Uterus (tissue), 4 donors: Measurements from ENCODE around the gene KCNIP3. TPM values are rescaled to one million over a fixed set of nuclear protein-coding genes. Genes with fewer than 3 reads are reported as not detected.
"Not testable (repeated sequence)": the region's sequence is repeated elsewhere in the genome, so short reads cannot be mapped to it uniquely, and the experiment has no call there.

ENCODE experiments used
- DNase-seq, 2 donors: peaks; one replicate each; pipeline ENCODE4 v3.0.0-alpha.2; 2019 to 2020
- H3K27ac ChIP-seq, 2 donors: fragments of 200-600 bp; sonication (generic); 1 replicate in 1 of 2; 2 replicates in 1 of 2; pipeline ENCODE4 v1.5.1; 2016 to 2018
- H3K27me3 ChIP-seq, 2 donors: fragments of 200-600 bp; sonication (generic); one replicate each; pipeline ENCODE4 v1.5.1; 2018 to 2019; ENCODE audit warnings: control low read depth in 1 of 2
- H3K36me3 ChIP-seq, 2 donors: fragments of 200-600 bp; sonication (generic); one replicate each; pipeline ENCODE4 v1.5.1; 2019; ENCODE audit warnings: control low read depth in 1 of 2
- H3K4me1 ChIP-seq, 2 donors: fragments of 200-600 bp; sonication (generic); one replicate each; pipeline ENCODE4 v1.5.1; 2018 to 2019; ENCODE audit warnings: control low read depth in 1 of 2
- H3K4me3 ChIP-seq, 2 donors: fragments of 200-600 bp; sonication (generic); 1 replicate in 1 of 2; 2 replicates in 1 of 2; pipeline ENCODE4 v1.5.1; 2018 to 2019; ENCODE audit warnings: mild to moderate bottlenecking in 1 of 2
- H3K9me3 ChIP-seq, 2 donors: fragments of 200-600 bp; sonication (generic); one replicate each; pipeline ENCODE4 v1.5.1; 2019; ENCODE audit warnings: control low read depth in 1 of 2
- intact Hi-C: fragments of 100-400 bp; cut with DNase I; formaldehyde crosslinking; loops from one replicate; pipeline ENCODE4 v1.15.1; 2023; ENCODE audit warnings: low total_unique reads
- total RNA-seq, 4 donors: library from RNA; depleted of rRNA in 3 of 4; stranded (reverse); fragments of >200 nt in 3 of 4; gene quantifications; one replicate each; pipeline versions ENCODE4 v1.1.0 to v1.2.4, GENCODE V29; 2014 to 2023
- TF ChIP-seq, protein P1 (sequence below), 4 experiments: fragments of 200-600 bp in 2 of 4; fragments of 450-650 bp in 2 of 4; sonication (generic) in 2 of 4; IDR thresholded peaks; one replicate each; pipeline ENCODE4 v1.5.1; 2016 to 2019; ENCODE audit warnings: antibody characterized with exemption in 4 of 4, mild to moderate bottlenecking in 2 of 4, moderate library complexity in 1 of 4
- donor health status: DM: yes; HTN: yes; CAD: no.

KCNIP3 gene
- total RNA-seq, 4 donors from 2014 or later, result 1.5 to 18.3 (median 10.8) TPM

DNA sequence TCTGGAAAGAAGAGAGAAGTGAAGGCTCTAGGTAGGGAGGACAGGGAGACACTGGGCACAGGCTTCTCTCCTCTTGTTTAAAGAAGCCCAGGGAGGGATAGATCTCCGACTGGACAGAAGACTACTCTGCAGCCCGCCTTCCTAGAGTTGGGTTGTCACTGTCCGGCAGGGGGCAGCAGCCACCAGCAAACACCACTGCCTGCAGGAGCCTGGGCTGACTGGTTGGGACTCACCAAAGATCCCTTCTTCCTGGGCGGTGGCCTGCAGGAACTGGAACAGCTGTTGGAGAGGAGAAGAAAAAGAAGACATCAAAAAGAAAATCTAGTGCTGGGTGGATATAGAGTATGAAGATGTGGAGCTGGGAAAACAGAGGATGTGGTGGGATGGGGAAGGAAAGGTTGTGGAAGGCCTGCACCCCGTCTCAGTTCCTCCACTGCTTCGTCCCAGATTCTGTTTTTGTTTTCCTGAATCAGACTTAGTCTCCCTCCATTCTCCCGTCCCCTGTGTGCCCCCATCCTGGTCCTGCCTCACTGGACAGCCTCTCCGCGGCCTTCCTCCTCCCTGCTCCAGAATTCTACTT is 117.0 kb downstream of the KCNIP3 start:
- TF ChIP-seq, protein P1, sequence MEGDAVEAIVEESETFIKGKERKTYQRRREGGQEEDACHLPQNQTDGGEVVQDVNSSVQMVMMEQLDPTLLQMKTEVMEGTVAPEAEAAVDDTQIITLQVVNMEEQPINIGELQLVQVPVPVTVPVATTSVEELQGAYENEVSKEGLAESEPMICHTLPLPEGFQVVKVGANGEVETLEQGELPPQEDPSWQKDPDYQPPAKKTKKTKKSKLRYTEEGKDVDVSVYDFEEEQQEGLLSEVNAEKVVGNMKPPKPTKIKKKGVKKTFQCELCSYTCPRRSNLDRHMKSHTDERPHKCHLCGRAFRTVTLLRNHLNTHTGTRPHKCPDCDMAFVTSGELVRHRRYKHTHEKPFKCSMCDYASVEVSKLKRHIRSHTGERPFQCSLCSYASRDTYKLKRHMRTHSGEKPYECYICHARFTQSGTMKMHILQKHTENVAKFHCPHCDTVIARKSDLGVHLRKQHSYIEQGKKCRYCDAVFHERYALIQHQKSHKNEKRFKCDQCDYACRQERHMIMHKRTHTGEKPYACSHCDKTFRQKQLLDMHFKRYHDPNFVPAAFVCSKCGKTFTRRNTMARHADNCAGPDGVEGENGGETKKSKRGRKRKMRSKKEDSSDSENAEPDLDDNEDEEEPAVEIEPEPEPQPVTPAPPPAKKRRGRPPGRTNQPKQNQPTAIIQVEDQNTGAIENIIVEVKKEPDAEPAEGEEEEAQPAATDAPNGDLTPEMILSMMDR (IDR thresholded peaks at IDR 0.05), result peak; percentile 77 to 82 (median 79)
- peak; percentile 75 to 80 for DNase-seq
- H3K4me3 ChIP-seq, H3K27ac ChIP-seq, intact Hi-C loops, H3K9me3 ChIP-seq, H3K36me3 ChIP-seq, H3K27me3 ChIP-seq, H3K4me1 ChIP-seq: not testable (repeated sequence)

DNA sequence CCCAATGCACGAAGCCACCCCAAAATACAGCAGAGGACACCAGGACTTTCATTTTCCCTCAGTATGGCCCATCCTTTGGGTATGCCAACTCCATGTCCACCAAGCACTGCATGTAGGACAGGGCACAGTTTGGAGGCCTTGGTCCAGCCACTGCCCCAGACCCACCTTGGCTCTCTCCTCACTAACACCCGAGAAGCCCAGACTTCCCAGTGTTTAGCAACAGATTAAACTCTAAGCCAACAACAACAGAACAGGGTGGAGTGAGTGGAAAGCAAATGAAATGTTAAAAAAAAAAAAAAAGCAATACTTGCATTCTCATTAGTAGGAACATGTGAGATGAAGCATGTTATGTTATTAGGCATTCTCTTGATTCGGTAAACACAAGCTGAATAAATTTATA is 118.0 kb downstream of the KCNIP3 start:
- H3K27me3 ChIP-seq, H3K27ac ChIP-seq, intact Hi-C loops, H3K36me3 ChIP-seq, H3K4me3 ChIP-seq, H3K9me3 ChIP-seq, H3K4me1 ChIP-seq, DNase-seq: not testable (repeated sequence)

GRCh38 chr2:95415561-95415960 is 118.4 kb downstream of the KCNIP3 start:
- DNase-seq, H3K9me3 ChIP-seq, H3K27me3 ChIP-seq, H3K4me3 ChIP-seq, H3K27ac ChIP-seq, H3K4me1 ChIP-seq, intact Hi-C loops, H3K36me3 ChIP-seq: not testable (repeated sequence)

- H3K9me3 ChIP-seq, H3K4me3 ChIP-seq, H3K27me3 ChIP-seq, DNase-seq, intact Hi-C loops, H3K4me1 ChIP-seq, H3K27ac ChIP-seq, H3K36me3 ChIP-seq: not testable (repeated sequence)
These were observed 130.2 kb downstream of the KCNIP3 start for GRCh38 chr2:95427196-95427867.

DNA sequence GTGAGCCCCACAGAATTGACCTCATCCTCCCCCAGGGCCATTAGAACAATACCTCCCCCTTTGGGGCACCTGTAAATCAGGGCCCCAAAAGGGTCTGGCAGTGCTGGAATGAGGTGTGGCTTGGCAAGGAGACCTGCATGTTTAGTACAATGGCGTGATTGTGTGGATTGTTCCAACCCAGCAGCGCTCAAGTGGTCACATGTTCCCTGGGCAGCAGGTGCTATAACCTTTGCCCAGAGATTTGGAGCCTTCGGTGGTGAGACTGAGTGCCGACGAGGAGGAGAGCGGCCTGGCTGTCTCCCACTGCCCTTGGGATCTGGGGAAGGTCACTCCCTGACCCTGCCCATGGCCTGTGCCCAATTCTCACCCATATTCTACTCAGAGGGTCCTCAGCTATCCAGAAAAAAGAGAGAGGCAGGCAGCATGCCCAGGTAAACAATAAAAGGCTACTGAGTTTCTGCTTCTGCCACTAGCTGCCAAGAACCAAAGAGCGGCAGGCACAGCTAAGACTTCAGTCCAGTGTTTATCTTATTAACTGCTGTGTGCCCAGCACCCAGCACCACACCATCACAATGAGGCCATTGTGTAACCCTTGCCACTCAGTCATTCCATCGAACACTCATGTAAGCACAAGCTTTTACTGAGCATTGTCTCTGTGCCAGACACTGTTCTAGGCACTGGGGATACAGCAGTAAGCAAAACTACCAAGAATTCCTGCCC is 132.8 kb downstream of the KCNIP3 start:
- not testable (repeated sequence) for DNase-seq

GRCh38 chr2:95433373-95433772 is 136.2 kb downstream of the KCNIP3 start:
- H3K27ac ChIP-seq, H3K27me3 ChIP-seq, DNase-seq, H3K36me3 ChIP-seq, intact Hi-C loops, H3K9me3 ChIP-seq, H3K4me1 ChIP-seq, H3K4me3 ChIP-seq: not testable (repeated sequence)

More for the DNA sequence above, 132.8 kb downstream of the KCNIP3 start:
- H3K9me3 ChIP-seq, H3K27ac ChIP-seq, intact Hi-C loops, H3K4me3 ChIP-seq, H3K27me3 ChIP-seq, H3K36me3 ChIP-seq, H3K4me1 ChIP-seq: not testable (repeated sequence)

DNA sequence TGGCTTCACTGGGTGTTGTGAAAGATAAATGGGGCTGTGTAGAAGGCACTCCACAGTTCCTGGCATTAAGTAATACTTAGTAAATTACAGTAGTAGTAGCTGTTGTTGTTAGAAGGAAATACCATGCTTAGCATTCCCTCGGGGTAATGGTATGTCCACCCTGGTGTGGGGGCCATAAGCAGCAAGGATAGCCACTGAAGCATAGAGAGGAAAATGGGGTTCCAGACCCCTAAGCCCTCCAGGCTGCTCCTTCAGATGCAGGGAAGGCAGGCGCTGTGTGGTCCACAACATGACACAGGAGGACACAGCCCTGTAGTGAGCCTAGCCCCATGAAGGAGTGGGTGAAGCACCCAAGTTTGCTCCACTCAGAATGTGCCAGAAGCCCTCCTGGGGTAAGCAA is 136.8 kb downstream of the KCNIP3 start:
- H3K27ac ChIP-seq, H3K4me1 ChIP-seq, intact Hi-C loops, H3K9me3 ChIP-seq, H3K4me3 ChIP-seq, H3K27me3 ChIP-seq, H3K36me3 ChIP-seq, DNase-seq: not testable (repeated sequence)

- H3K36me3 ChIP-seq, H3K9me3 ChIP-seq, intact Hi-C loops, H3K4me3 ChIP-seq, H3K27ac ChIP-seq, H3K27me3 ChIP-seq, H3K4me1 ChIP-seq: not testable (repeated sequence)
- DNase-seq, result peak; percentile 44 to 57
These were observed 137.4 kb downstream of the KCNIP3 start for GRCh38 chr2:95434507-95435076.

DNA sequence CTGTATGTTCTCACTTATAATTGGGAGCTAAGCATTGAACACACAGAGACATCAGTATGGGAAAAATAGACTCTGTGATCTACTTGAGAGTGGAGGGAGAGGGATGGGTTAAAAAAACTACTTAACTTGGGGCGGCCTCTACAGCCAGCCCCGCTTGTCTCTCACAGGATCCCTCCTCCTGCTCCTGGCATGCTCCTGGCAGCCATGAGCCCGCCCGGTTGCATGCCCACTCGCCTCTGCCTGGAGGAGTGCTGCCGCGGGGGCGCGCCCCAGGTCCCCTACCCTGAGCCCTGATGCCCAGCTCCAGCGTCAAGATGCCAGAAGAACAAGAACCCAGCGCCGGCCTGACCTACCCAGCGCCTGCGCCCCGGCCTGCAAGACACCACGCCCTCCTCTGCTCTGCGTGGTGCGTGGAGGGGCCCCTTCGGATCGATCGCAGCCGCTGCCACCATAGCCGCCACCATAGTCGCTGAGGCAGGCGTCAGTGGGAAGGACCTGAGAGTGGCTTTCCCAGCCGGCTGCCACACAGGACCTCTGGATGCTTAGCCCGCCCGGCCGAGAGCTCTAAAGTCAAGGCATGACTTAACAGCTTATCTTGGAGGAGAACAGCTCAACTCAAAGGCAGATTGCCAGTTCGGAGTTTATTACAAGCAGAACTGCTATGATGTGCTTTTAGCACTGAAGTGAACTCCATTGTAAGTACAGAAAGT is 138.2 kb downstream of the KCNIP3 start:
- intact Hi-C loops, DNase-seq, H3K36me3 ChIP-seq, H3K4me3 ChIP-seq, H3K27ac ChIP-seq, H3K27me3 ChIP-seq, H3K9me3 ChIP-seq, H3K4me1 ChIP-seq: not testable (repeated sequence)
